SU-DHL-6 (cell line): Measurements from ENCODE around the gene LLGL2.

Source experiments
- H2AFZ ChIP-seq: fragments of 200-600 bp; sonication (generic); 2 replicates; pipeline ENCODE4 v1.6.1; 2014; ENCODE audit warnings: low read depth, mild to moderate bottlenecking, moderate library complexity, mixed read lengths, antibody characterized with exemption, low read length; ENCODE audit not compliant: severe bottlenecking
- H3F3A ChIP-seq: fragments of 200-600 bp; shearing (Covaris generic); 2 replicates; pipeline ENCODE4 v1.6.0; 2016; ENCODE audit warnings: antibody characterized with exemption, mild to moderate bottlenecking; ENCODE audit not compliant: insufficient read depth
- H3K27ac ChIP-seq: fragments of 200-600 bp; sonication (generic); 2 replicates; pipeline ENCODE4 v1.5.1; 2016; ENCODE audit warnings: low read depth, mild to moderate bottlenecking, low read length, moderate library complexity, mixed read lengths
- H3K27me3 ChIP-seq: fragments of 200-600 bp; sonication (generic), shearing (Covaris generic); 2 replicates; pipeline ENCODE4 v1.6.0; 2014; ENCODE audit warnings: mild to moderate bottlenecking, low read length
- H3K36me3 ChIP-seq: fragments of 200-600 bp; sonication (generic); 2 replicates; pipeline ENCODE4 v1.6.1; 2014; ENCODE audit warnings: mild to moderate bottlenecking, low read length, mixed read lengths
- H3K4me2 ChIP-seq: fragments of 300-600, 200-600 bp; shearing (Covaris generic), sonication (generic); 2 replicates; pipeline ENCODE4 v1.6.0; 2014; ENCODE audit warnings: low read length, low read depth, mild to moderate bottlenecking; ENCODE audit not compliant: poor library complexity, severe bottlenecking
- H3K4me3 ChIP-seq: fragments of 200-600 bp; sonication (generic); 2 replicates; pipeline ENCODE4 v1.5.1; 2014; ENCODE audit warnings: antibody characterized with exemption, low read length, mild to moderate bottlenecking, mixed read lengths; ENCODE audit not compliant: insufficient read depth, poor library complexity, severe bottlenecking
- H3K79me2 ChIP-seq: fragments of 200-600 bp; sonication (generic); 2 replicates; pipeline ENCODE4 v1.6.1; 2014; ENCODE audit warnings: mild to moderate bottlenecking, low read length, moderate library complexity; ENCODE audit not compliant: insufficient read depth
- H3K9ac ChIP-seq: fragments of 200-600 bp; sonication (generic); 2 replicates; pipeline ENCODE4 v1.7.0; 2014; ENCODE audit warnings: mild to moderate bottlenecking, low read length
- H3K9me2 ChIP-seq: fragments of 200-600 bp; sonication (generic); replicated peaks from 2 replicates; pipeline ENCODE4 v1.6.1; 2014; ENCODE audit warnings: low read length; ENCODE audit not compliant: insufficient read depth
- H3K9me3 ChIP-seq: fragments of 200-600 bp; sonication (generic); 2 replicates; pipeline ENCODE4 v1.6.1; 2014; ENCODE audit warnings: low read length, mixed read lengths; ENCODE audit not compliant: insufficient read depth
- H4K20me1 ChIP-seq: fragments of 200-600 bp; sonication (generic); 2 replicates; pipeline ENCODE4 v1.6.1; 2014; ENCODE audit warnings: low read depth, mild to moderate bottlenecking, antibody characterized with exemption, low read length, moderate library complexity, mixed read lengths
- CTCF ChIP-seq: fragments of 200-600 bp; sonication (generic); IDR thresholded peaks from one replicate; pipeline ENCODE4 v1.5.1; 2017; ENCODE audit warnings: antibody characterized with exemption, mild to moderate bottlenecking, low read length, moderate library complexity; ENCODE audit not compliant: insufficient read depth, poor library complexity, severe bottlenecking
- EZH2phosphoT487 ChIP-seq: fragments of 200-600 bp; sonication (generic), shearing (Covaris generic); conservative IDR thresholded peaks from 2 replicates; pipeline ENCODE4 v1.6.1; 2018; ENCODE audit warnings: mild to moderate bottlenecking, antibody characterized with exemption, low read length, moderate library complexity, mixed read lengths

LLGL2 gene

GRCh38 chr17:75594499-75595283 lies 69.2 kb downstream of the LLGL2 start:
- H3K4me2 ChIP-seq = no peak overlapping the region
- no peak overlapping the region for H3K27ac ChIP-seq
- no peak overlapping the region for H3K9ac ChIP-seq
- 0 out of 2 replicates have a peak, but pooled peaks cover 6% of the 10 kb centered on the region for H3F3A ChIP-seq
- no peaks in the 10 kb centered on the region for H3K27me3 ChIP-seq
- TF ChIP-seq CTCF (no peak), EZH2phosphoT487 (no peak)
- H4K20me1 ChIP-seq = no peaks in the 10 kb centered on the region
- H3K4me3 ChIP-seq = no peak overlapping the region
- no peaks in the 10 kb centered on the region for H3K9me3 ChIP-seq
- H2AFZ ChIP-seq = no peak overlapping the region
- no peaks in the 10 kb centered on the region for H3K79me2 ChIP-seq
- no peaks in the 10 kb centered on the region for H3K36me3 ChIP-seq
- no peaks in the 10 kb centered on the region for H3K9me2 ChIP-seq

- no peaks in the 10 kb centered on the region for H3K27me3 ChIP-seq
Measured at GRCh38 chr17:75595284-75595919, 69.9 kb downstream of the LLGL2 start.

GRCh38 chr17:75595920-75596313 lies 70.4 kb downstream of the LLGL2 start:
- H3K4me2 ChIP-seq = no peak overlapping the region
- H3K9me3 ChIP-seq = no peaks in the 10 kb centered on the region
- H3K9ac ChIP-seq = no peak overlapping the region
- no peaks in the 10 kb centered on the region for H3K36me3 ChIP-seq
- H3K4me3 ChIP-seq = no peak overlapping the region
- no peaks in the 10 kb centered on the region for H3K9me2 ChIP-seq
- H3K27ac ChIP-seq = no peak overlapping the region
- no peak overlapping the region for H2AFZ ChIP-seq
- no peak for TF ChIP-seq CTCF
- H3K27me3 ChIP-seq = no peaks in the 10 kb centered on the region
- no peaks in the 10 kb centered on the region for H3F3A ChIP-seq
- no peaks in the 10 kb centered on the region for H3K79me2 ChIP-seq
- H4K20me1 ChIP-seq = no peaks in the 10 kb centered on the region

More at GRCh38 chr17:75595284-75595919, 69.9 kb downstream of the LLGL2 start:
- Histone ChIP-seq H3F3A (0 out of 2 replicates have a peak, but pooled peaks cover 4% of the 10 kb centered on the region), H3K27ac (no peak overlapping the region), H3K4me3 (no peak overlapping the region), H3K9me2 (no peaks in the 10 kb centered on the region), H3K4me2 (no peak overlapping the region), H3K79me2 (no peaks in the 10 kb centered on the region), H4K20me1 (no peaks in the 10 kb centered on the region), H3K9ac (no peak overlapping the region), H2AFZ (no peak overlapping the region), H3K9me3 (no peaks in the 10 kb centered on the region), H3K36me3 (no peaks in the 10 kb centered on the region)
- TF ChIP-seq CTCF = no peak
- no peak for TF ChIP-seq EZH2phosphoT487
